MM.1S (cell line): ENCODE data around the gene GAREM1.

ENCODE experiments used
- DNase-seq: peaks from one replicate; pipeline ENCODE4 v3.0.0-alpha.2; 2015
- H2AFZ ChIP-seq: fragments of 300-600 bp; sonication (generic); 2 replicates; pipeline ENCODE4 v1.6.0; 2016; ENCODE audit warnings: antibody characterized with exemption, low read length
- H3F3A ChIP-seq: fragments of 300-600 bp; sonication (generic); 2 replicates; pipeline ENCODE4 v1.6.1; 2016; ENCODE audit warnings: mild to moderate bottlenecking, antibody characterized with exemption, low read length, moderate library complexity, mixed read lengths; ENCODE audit not compliant: insufficient read depth
- H3K27ac ChIP-seq: fragments of 300-600 bp; sonication (generic); 2 replicates; pipeline ENCODE4 v1.5.1; 2016; ENCODE audit warnings: mild to moderate bottlenecking, low read length
- H3K27me3 ChIP-seq: fragments of 300-600 bp; sonication (generic); replicated peaks from 2 replicates; pipeline ENCODE4 v1.6.0; 2016; ENCODE audit warnings: low read length; ENCODE audit not compliant: insufficient read depth
- H3K36me3 ChIP-seq: fragments of 300-600 bp; sonication (generic); replicated peaks from 2 replicates; pipeline ENCODE4 v1.6.1; 2016; ENCODE audit warnings: mild to moderate bottlenecking, low read length, mixed read lengths; ENCODE audit not compliant: insufficient read depth
- H3K4me1 ChIP-seq: fragments of 300-600 bp; sonication (generic); 2 replicates; pipeline ENCODE4 v1.6.1; 2016; ENCODE audit warnings: low read length, mixed read lengths
- H3K4me2 ChIP-seq: fragments of 300-600 bp; sonication (generic); 2 replicates; pipeline ENCODE4 v1.6.0; 2016; ENCODE audit warnings: low read depth, low read length
- H3K4me3 ChIP-seq: fragments of 300-600 bp; sonication (generic); 2 replicates; pipeline ENCODE4 v1.5.1; 2016; ENCODE audit warnings: low read length, mixed read lengths
- H3K79me2 ChIP-seq: fragments of 300-600 bp; sonication (generic); 2 replicates; pipeline ENCODE4 v1.6.1; 2016; ENCODE audit warnings: mixed run types, low read length, mixed read lengths
- H3K9ac ChIP-seq: fragments of 300-600 bp; sonication (generic); 2 replicates; pipeline ENCODE4 v1.6.1; 2016; ENCODE audit warnings: low read length, mixed read lengths
- H3K9me2 ChIP-seq: fragments of 300-600 bp; sonication (generic); replicated peaks from 2 replicates; pipeline ENCODE4 v1.6.1; 2016; ENCODE audit warnings: mild to moderate bottlenecking, low read length, mixed read lengths; ENCODE audit not compliant: insufficient read depth
- H3K9me3 ChIP-seq: fragments of 300-600 bp; sonication (generic); replicated peaks from 2 replicates; pipeline ENCODE4 v1.6.1; 2016; ENCODE audit warnings: mild to moderate bottlenecking, low read length, mixed read lengths; ENCODE audit not compliant: insufficient read depth
- H4K20me1 ChIP-seq: fragments of 300-600 bp; sonication (generic); 2 replicates; pipeline ENCODE4 v1.6.1; 2016; ENCODE audit warnings: mild to moderate bottlenecking, low read length, moderate library complexity, mixed read lengths; ENCODE audit not compliant: insufficient read depth
- CTCF ChIP-seq: fragments of 300-600 bp; sonication (generic); IDR thresholded peaks from 2 replicates; pipeline ENCODE4 v1.5.1; 2016; ENCODE audit warnings: antibody characterized with exemption, low read length, mixed read lengths
- EZH2 ChIP-seq: fragments of 300-600 bp; sonication (generic); optimal IDR thresholded peaks from 2 replicates; pipeline ENCODE3; 2017; ENCODE audit warnings: low read depth, mild to moderate bottlenecking, antibody characterized with exemption, low read length, mixed read lengths
- EZH2phosphoT487 ChIP-seq: fragments of 300-600 bp; sonication (generic); IDR thresholded peaks from 2 replicates; pipeline ENCODE4 v1.6.1; 2018; ENCODE audit warnings: antibody characterized with exemption, low read length

GAREM1 gene

DNA sequence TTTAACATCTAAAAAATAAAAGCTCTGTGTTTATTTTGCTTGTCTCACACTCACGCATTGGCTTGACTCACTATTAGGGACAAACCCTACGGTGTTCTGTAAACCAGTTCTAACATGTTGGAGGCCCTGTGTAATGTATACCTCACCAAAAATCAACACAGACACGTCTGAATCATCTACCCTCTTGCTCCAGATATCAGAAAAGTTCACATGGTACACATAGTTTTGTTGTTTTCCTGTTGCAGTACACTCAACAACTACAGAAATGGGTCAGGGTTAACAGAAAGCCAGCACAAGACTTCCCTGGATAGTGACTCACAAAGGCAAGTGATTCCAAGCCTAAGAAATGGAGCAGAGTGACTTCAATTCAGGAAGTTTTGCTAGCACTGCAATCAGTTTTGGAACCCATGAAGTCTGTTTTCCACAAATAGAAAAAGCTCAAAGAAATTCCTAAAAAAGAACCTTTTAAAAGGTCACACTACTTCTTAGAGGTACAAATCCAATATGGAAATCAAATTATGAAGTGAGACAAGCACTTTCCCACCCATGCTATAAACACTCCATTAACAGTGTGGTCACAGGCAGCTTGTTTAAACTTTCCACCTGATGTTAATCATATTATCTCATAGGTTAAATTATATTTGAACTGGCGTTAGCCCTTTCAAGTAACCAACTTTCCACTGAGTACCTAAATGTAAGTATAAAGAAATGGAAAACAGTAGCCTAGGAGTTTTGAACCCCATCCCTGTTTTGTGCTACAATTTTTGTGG, 87.4 kb downstream of the GAREM1 start:
- Histone ChIP-seq H3K9ac (no peak overlapping the region), H3K79me2 (no peaks in the 10 kb centered on the region), H3F3A (no peaks in the 10 kb centered on the region), H3K9me2 (no peaks in the 10 kb centered on the region), H3K4me3 (no peak overlapping the region), H2AFZ (no peak overlapping the region), H3K4me2 (no peak overlapping the region), H3K9me3 (no peaks in the 10 kb centered on the region), H3K27ac (no peak overlapping the region), H3K4me1 (no peaks in the 10 kb centered on the region), H3K27me3 (no peaks in the 10 kb centered on the region), H3K36me3 (no peaks in the 10 kb centered on the region), H4K20me1 (no peaks in the 10 kb centered on the region)
- DNase-seq = no peak
- TF ChIP-seq EZH2 = no peak
- no peak for TF ChIP-seq CTCF
- TF ChIP-seq EZH2phosphoT487 = no peak

GRCh38 chr18:32381761-32382160, 88.9 kb downstream of the GAREM1 start:
- Histone ChIP-seq H3K36me3 (no peaks in the 10 kb centered on the region), H3K27me3 (no peaks in the 10 kb centered on the region), H3K27ac (no peak overlapping the region), H3K79me2 (no peaks in the 10 kb centered on the region), H4K20me1 (no peaks in the 10 kb centered on the region), H2AFZ (no peak overlapping the region), H3K4me2 (no peak overlapping the region), H3K9me3 (no peaks in the 10 kb centered on the region), H3K9me2 (no peaks in the 10 kb centered on the region), H3K4me1 (no peaks in the 10 kb centered on the region), H3K9ac (no peak overlapping the region), H3F3A (no peaks in the 10 kb centered on the region), H3K4me3 (no peak overlapping the region)
- TF ChIP-seq EZH2 = no peak
- TF ChIP-seq CTCF = no peak
- TF ChIP-seq EZH2phosphoT487 = no peak
- DNase-seq = no peak

DNA sequence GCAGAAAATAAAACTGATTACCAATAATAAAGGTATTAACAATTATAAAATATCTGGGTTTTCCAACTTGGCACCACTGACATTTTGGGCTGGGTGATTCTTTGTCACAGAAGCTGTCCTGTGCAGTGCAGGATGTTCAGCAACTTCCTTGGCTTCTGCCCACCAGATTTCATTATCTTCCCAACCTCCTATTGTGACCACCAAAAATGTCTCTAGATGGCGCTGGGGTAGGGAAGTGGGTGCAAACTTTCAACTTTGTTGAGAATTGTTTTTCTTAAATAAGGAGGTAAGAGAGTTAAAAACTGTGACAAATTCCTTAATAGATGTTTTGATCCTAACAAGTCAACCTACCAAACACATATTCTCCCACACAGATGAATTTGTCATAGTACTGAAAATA, 90.1 kb downstream of the GAREM1 start:
- no peaks in the 10 kb centered on the region for H3K79me2 ChIP-seq
- no peak overlapping the region for H2AFZ ChIP-seq
- no peak overlapping the region for H3K9ac ChIP-seq
- H3F3A ChIP-seq = no peaks in the 10 kb centered on the region
- no peak for DNase-seq
- H3K36me3 ChIP-seq = no peaks in the 10 kb centered on the region
- no peak overlapping the region for H3K27ac ChIP-seq
- TF ChIP-seq EZH2phosphoT487 = no peak
- no peak for TF ChIP-seq EZH2
- TF ChIP-seq CTCF = no peak
- no peak overlapping the region for H3K4me3 ChIP-seq
- H3K27me3 ChIP-seq = no peaks in the 10 kb centered on the region
- H3K9me3 ChIP-seq = no peaks in the 10 kb centered on the region
- H4K20me1 ChIP-seq = no peaks in the 10 kb centered on the region
- H3K4me1 ChIP-seq = no peaks in the 10 kb centered on the region
- no peak overlapping the region for H3K4me2 ChIP-seq
- H3K9me2 ChIP-seq = no peaks in the 10 kb centered on the region
